ENCODE measurements around the gene ZNF132.
A peak's percentile ranks its signal among the peaks of the same experiment; 100 is the strongest.

Gene ZNF132

GRCh38 chr19:58386576-58387337 lies 53.2 kb downstream of the ZNF132 start, which contains the start of gene RPS5:
TSS of gene RPS5 (plus strand) at chr19:58387269. CDS start at chr19:58388138, 869 bp downstream.
- peak; percentile 97 for DNase-seq (ENCODE audit: low read depth in 2 of 2)

GRCh38 chr19:58385891-58386575 lies 53.9 kb downstream of the ZNF132 start:
- DNase-seq (ENCODE audit: low read depth in 2 of 2) = no peak

- no peak for DNase-seq (ENCODE audit: low read depth in 2 of 2)
These were observed 54.6 kb downstream of the ZNF132 start for GRCh38 chr19:58385313-58385890.

- no peak for DNase-seq (ENCODE audit: low read depth in 2 of 2)
These were observed 56.9 kb downstream of the ZNF132 start for GRCh38 chr19:58382997-58383603.

Measured in fibroblast of skin of left quadriceps (primary cell).